Vagina (tissue), 2 donors: ENCODE data around the gene USH2A. TPM values are rescaled to one million over a fixed set of nuclear protein-coding genes. Genes with fewer than 3 reads are reported as not detected.

Experiments used
- DNase-seq, 2 donors: peaks; one replicate each; pipeline ENCODE4 v3.0.0-alpha.2; 2017; ENCODE audit errors: extremely low spot score in 2 of 2
- H3K27ac ChIP-seq: fragments of 200-600 bp; sonication (generic); one replicate; pipeline ENCODE4 v1.5.1; 2019
- H3K27me3 ChIP-seq: fragments of 200-600 bp; sonication (generic); one replicate; pipeline ENCODE4 v1.5.1; 2019
- H3K36me3 ChIP-seq, 2 donors: fragments of 200-600 bp; sonication (generic); one replicate each; pipeline ENCODE4 v1.5.1; 2017 to 2019
- H3K4me1 ChIP-seq: fragments of 200-600 bp; sonication (generic); one replicate; pipeline ENCODE4 v1.5.1; 2019
- H3K4me3 ChIP-seq, 2 donors: fragments of 200-600 bp; sonication (generic); 1 replicate in 1 of 2; 2 replicates in 1 of 2; pipeline ENCODE4 v1.5.1; 2016 to 2019
- H3K9me3 ChIP-seq: fragments of 200-600 bp; sonication (generic); one replicate; pipeline ENCODE4 v1.5.1; 2019
- CTCF ChIP-seq, 3 experiments: fragments of 450-650 bp in 2 of 3; fragments of 200-600 bp in 1 of 3; sonication (generic) in 1 of 3; IDR thresholded peaks; one replicate each; pipeline ENCODE4 v1.5.1; 2017 to 2019; ENCODE audit warnings: antibody characterized with exemption in 3 of 3, mild to moderate bottlenecking in 2 of 3, moderate library complexity in 2 of 3
- POLR2A ChIP-seq, 2 donors: fragments of 450-650 bp; IDR thresholded peaks; one replicate each; pipeline ENCODE4 v1.6.1; 2017; ENCODE audit warnings: antibody characterized with exemption in 2 of 2, mild to moderate bottlenecking in 2 of 2, moderate library complexity in 2 of 2
- POLR2AphosphoS5 ChIP-seq, 2 donors: sonication (generic); formaldehyde crosslinking; IDR thresholded peaks; one replicate each; pipeline ENCODE4 v1.9.0; 2017; ENCODE audit warnings: antibody characterized with exemption in 2 of 2, mild to moderate bottlenecking in 2 of 2, low read depth in 1 of 2; ENCODE audit not compliant: insufficient read depth in 1 of 2
- intact Hi-C: fragments of 100-400 bp; cut with DNase I; formaldehyde crosslinking; loops from one replicate; pipeline ENCODE4 v1.15.1; 2023
- total RNA-seq: library from RNA; depleted of rRNA; stranded (reverse); fragments of >200 nt; gene quantifications from one replicate; pipeline ENCODE4 v1.2.3, GENCODE V29; 2016

Gene USH2A
- total RNA-seq, 1 donor from 2014 or later, result under 0.01 TPM

DNA sequence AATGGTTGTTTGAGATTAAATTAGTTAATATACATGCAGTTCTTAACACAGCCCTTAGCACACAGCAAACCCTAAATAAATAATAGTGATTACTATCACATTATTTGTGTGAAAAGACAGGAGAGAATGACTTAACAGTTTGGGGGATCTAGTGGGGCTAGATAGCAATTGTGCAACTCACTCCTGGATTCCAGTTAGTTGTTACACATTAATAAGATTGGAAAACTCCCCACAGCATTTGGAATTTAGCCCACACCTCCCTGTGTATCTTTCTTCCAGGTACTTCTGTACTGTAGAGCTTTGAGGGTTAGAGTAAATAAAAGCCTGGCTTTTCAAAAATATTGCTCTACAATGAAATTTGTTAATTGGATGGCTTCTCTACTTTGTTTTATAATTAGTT, 763.0 kb downstream of the USH2A start:
- Histone ChIP-seq H3K36me3 (no peaks in the 10 kb centered on the region), H3K9me3 (no peaks in the 10 kb centered on the region), H3K4me1 (no peaks in the 10 kb centered on the region), H3K27ac (no peak overlapping the region), H3K4me3 (no peak overlapping the region), H3K27me3 (no peaks in the 10 kb centered on the region)
- no peak for DNase-seq
- no peak for TF ChIP-seq POLR2A (IDR thresholded peaks at IDR 0.05)
- intact Hi-C loops, result no loop called here

DNA sequence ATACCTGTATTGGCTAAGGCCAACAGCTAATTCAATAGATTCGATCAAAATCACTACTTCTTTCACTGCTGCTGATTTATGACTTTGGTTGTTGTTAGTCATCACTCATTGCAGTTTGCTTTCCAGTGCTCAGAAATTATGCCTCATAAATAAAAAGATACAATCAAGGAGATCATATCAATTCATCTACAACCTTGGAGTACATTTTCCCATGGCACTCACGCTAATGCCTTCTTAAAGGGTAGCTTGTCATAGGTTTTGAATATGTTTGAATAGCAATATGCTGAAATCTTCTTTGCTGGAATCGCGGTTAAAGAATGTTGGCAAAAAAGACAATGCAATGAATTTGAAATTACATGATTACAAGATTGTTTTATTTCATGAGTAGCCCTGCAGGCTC, 766.2 kb downstream of the USH2A start:
- H3K27ac ChIP-seq, result no peak overlapping the region
- no peak overlapping the region for H3K4me3 ChIP-seq
- intact Hi-C loops, result no loop called here
- TF ChIP-seq CTCF (IDR thresholded peaks at IDR 0.05) (no peak), POLR2A (IDR thresholded peaks at IDR 0.05) (no peak), POLR2AphosphoS5 (IDR thresholded peaks at IDR 0.05; ENCODE audit: insufficient read depth in 1 of 2, low read depth in 1 of 2) (no peak)
- no peaks in the 10 kb centered on the region for H3K36me3 ChIP-seq
- no peaks in the 10 kb centered on the region for H3K27me3 ChIP-seq
- H3K4me1 ChIP-seq, result no peaks in the 10 kb centered on the region
- H3K9me3 ChIP-seq, result no peaks in the 10 kb centered on the region
- DNase-seq, result no peak

DNA sequence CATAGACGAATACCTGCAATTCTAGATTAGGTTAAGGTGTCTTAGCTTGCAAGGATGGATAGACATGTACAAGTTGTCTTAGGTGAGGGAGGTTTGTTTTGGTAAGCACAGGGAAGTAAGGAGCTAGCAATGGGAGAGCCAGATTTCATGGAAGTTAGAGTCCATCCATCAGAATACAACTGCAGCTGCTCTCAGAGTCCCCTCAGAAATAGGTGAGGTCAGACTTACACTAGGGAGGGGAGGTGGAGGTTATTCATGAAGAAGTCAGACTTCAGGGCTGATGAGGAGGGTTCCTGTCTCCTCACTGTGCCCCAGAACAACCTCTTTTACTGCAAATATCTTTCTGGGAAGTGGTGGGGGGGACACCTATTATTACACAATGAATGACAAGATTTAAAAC, 770.9 kb downstream of the USH2A start:
- H3K27me3 ChIP-seq, result no peaks in the 10 kb centered on the region
- intact Hi-C loops, result no loop called here
- H3K4me3 ChIP-seq, result no peak overlapping the region
- H3K9me3 ChIP-seq, result no peaks in the 10 kb centered on the region
- H3K36me3 ChIP-seq, result no peaks in the 10 kb centered on the region
- no peak overlapping the region for H3K27ac ChIP-seq
- DNase-seq, result no peak
- TF ChIP-seq CTCF (IDR thresholded peaks at IDR 0.05) (no peak), POLR2A (IDR thresholded peaks at IDR 0.05) (no peak), POLR2AphosphoS5 (IDR thresholded peaks at IDR 0.05; ENCODE audit: insufficient read depth in 1 of 2, low read depth in 1 of 2) (no peak)
- no peaks in the 10 kb centered on the region for H3K4me1 ChIP-seq

GRCh38 chr1:215651867-215652266, 771.4 kb downstream of the USH2A start:
- intact Hi-C loops, result no loop called here
- Histone ChIP-seq H3K9me3 (no peaks in the 10 kb centered on the region), H3K4me1 (no peaks in the 10 kb centered on the region), H3K27ac (no peak overlapping the region), H3K4me3 (no peak overlapping the region), H3K27me3 (no peaks in the 10 kb centered on the region), H3K36me3 (no peaks in the 10 kb centered on the region)
- TF ChIP-seq POLR2A (IDR thresholded peaks at IDR 0.05), result no peak
- no peak for TF ChIP-seq POLR2AphosphoS5 (IDR thresholded peaks at IDR 0.05; ENCODE audit: insufficient read depth in 1 of 2, low read depth in 1 of 2)
- no peak for TF ChIP-seq CTCF (IDR thresholded peaks at IDR 0.05)
- no peak for DNase-seq

- no peak for DNase-seq
- no peaks in the 10 kb centered on the region for H3K4me1 ChIP-seq
- no peak overlapping the region for H3K4me3 ChIP-seq
- no peaks in the 10 kb centered on the region for H3K27me3 ChIP-seq
- no peaks in the 10 kb centered on the region for H3K36me3 ChIP-seq
- H3K27ac ChIP-seq, result no peak overlapping the region
- intact Hi-C loops, result no loop called here
- TF ChIP-seq POLR2AphosphoS5 (IDR thresholded peaks at IDR 0.05; ENCODE audit: insufficient read depth in 1 of 2, low read depth in 1 of 2) (no peak), POLR2A (IDR thresholded peaks at IDR 0.05) (no peak), CTCF (IDR thresholded peaks at IDR 0.05) (no peak)
- H3K9me3 ChIP-seq, result no peaks in the 10 kb centered on the region
Observed at GRCh38 chr1:215650446-215651149, 772.6 kb downstream of the USH2A start.
